ENCODE measurements around the gene SHISA7.

The SHISA7 gene

GRCh38 chr19:55443045-55443823 is at the start of gene SHISA7:
TSS of gene SHISA7 (minus strand) at chr19:55443300. CDS start at chr19:55442863, 437 bp downstream.
- in situ Hi-C loops (cut with MboI; ENCODE audit: low sequenced_read_pairs): no loop called here

- in situ Hi-C loops (cut with MboI; ENCODE audit: low sequenced_read_pairs): no loop called here
Observed at GRCh38 chr19:55492362-55492944, 49.4 kb upstream of the SHISA7 start.

DNA sequence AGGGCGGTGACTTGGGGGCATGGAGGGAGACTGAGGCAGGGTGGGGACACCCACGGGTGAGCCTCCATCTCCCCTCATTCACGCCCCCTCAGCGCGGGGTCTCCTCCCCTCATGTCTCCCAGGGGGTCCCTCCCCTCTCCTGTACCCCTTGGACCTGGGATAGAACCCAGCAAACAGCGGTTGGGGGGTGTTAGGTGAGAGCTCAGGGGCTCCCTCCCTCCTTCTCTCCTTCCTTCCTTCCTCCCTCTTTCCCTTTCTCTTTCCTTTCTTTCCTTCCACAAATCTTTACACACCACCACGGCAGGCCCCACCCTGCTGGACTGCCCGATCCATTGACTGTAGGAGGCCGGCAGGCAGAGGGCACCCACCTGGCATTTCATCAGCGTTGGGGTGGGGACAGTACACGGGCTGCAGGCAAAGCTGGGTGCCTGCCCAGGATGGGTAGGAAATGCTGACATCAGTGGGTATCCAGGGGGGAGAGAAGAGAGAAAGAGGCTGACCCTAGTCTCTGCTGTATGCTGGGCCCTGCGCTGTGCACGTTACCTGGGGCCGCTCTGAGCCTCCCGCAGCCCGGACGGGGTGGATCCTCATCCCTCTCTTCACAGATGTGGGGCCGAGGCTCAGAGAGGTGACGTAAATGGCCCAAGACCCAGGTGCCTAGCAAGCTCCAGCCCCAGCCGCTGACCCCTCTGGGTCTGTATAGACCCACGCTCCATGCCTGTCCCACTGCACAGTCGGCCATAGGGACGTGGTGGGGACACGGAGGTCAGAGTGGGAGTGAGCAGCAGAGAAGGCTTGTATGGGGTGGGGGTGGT is 48.7 kb upstream of the SHISA7 start:
- in situ Hi-C loops (cut with MboI; ENCODE audit: low sequenced_read_pairs): no loop called here

DNA sequence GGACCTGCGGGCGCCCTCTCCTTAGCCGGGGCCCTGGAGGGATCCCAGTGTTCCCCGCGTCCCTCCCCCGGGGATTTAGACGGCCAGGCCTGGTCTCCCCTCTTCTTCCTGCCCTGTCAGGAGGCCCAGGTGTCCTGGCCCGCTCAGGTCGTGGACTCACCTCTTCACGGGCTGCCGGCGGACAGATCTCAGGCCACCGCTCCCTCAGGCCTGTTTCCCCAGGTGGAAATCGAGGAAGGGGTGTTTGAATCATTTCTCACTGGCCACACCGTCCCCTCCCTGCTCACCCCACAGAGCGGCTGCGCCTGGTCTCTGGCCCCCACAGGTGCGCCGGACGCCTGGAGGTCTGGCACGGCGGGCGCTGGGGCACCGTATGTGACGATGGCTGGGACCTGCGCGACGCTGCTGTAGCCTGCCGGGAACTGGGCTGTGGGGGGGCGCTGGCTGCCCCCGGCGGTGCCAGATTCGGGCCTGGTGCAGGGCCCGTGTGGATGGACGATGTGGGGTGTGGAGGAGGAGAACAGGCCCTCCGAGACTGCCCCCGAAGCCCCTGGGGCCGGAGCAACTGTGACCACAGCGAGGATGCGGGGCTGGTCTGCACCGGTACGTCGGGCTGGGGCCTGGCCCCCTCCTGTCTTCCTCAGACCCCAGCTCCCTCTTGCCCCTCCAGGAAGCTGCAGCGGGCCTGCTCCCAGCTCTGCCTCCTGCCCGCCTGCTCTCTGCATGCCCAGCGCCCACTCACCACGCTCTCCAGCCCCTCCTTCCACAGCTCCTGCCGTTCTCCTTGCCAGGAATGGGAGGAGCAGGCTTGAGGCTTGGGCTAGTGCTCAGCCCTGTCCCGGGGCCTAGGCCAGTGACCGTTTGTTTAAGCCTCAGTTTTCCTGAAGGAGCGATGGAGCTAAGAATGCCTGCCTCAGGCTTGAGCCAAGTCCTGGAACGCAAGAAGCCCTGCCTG is 47.7 kb upstream of the SHISA7 start:
- in situ Hi-C loops (cut with MboI; ENCODE audit: low sequenced_read_pairs): no loop called here

- in situ Hi-C loops (cut with MboI; ENCODE audit: low sequenced_read_pairs): no loop called here
Observed at GRCh38 chr19:55489711-55490477, 46.8 kb upstream of the SHISA7 start.

DNA sequence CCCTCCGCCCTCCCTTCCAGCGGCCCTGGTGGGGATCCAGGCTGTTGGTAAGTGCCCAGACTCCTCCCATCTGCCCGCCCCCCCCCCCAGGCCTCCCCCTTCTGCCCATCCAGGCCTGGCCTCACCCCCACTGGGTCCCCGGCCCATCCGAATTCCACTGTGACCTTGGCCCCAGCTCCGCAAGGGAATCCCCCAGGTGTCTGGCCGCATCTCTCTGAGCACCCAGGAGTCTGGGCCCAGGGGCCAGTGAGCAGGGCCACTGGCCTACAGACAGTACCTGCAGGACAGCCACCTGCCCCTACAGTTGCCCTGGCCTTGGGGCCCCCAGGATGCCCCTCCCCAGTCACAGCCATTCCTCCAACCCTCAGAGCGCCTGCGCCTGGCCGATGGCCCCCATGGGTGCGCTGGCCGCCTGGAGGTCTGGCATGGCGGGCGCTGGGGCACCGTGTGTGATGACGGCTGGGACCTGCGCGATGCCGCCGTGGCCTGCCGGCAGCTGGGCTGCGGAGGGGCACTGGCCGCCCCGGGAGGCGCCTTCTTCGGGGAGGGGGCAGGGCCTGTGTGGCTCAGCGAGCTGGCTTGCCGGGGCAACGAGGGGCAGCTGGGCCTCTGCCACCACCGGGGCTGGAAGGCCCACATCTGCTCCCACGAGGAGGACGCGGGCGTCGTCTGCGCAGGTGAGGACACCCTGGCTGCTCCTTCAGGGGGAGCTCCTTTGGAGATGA is 46.0 kb upstream of the SHISA7 start:
- in situ Hi-C loops (cut with MboI; ENCODE audit: low sequenced_read_pairs): no loop called here

DNA sequence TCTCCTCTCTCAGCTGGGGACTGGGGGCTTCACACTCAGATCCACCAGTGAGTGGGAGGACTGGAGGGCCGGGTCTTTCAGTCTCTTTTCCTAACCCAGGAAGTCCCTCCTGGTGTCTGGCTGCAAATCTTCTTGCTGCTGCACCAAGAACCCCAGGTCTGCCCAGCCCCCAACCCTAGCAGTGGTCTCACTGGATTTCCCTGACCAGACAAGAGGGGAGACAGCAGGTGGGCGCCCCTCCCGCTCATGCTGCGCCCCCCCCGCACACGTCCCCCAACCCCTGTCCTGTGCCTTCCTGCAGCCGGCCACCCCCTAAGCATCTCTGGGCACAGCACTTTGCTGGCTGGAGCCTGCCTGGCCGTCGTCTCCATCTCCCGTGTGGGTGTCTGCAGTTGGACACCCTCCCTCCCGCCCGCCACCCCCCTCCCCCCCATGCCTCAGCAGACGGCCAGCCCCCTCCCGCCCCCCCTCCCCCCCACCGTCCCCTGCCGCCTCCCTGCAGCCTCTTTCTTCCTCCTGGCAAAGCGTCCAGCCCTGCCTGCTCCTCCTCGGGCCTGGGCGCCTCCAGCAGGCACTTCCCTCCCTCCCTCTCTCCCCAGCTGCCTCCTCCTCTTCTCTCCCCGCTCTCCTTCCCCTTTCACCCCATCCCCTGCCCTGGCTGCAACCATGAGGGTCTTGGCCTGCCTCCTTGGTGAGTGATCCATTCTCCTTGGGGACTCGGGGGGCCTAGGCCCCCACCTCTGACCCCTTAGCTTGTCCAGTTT is 45.0 kb upstream of the SHISA7 start, which contains the start of gene SSC5D:
Gene SSC5D (plus strand): TSS at position 513 of the 764 bp plus-strand sequence. CDS start 154 bp downstream, at position 667.
- in situ Hi-C loops (cut with MboI; ENCODE audit: low sequenced_read_pairs): no loop called here

DNA sequence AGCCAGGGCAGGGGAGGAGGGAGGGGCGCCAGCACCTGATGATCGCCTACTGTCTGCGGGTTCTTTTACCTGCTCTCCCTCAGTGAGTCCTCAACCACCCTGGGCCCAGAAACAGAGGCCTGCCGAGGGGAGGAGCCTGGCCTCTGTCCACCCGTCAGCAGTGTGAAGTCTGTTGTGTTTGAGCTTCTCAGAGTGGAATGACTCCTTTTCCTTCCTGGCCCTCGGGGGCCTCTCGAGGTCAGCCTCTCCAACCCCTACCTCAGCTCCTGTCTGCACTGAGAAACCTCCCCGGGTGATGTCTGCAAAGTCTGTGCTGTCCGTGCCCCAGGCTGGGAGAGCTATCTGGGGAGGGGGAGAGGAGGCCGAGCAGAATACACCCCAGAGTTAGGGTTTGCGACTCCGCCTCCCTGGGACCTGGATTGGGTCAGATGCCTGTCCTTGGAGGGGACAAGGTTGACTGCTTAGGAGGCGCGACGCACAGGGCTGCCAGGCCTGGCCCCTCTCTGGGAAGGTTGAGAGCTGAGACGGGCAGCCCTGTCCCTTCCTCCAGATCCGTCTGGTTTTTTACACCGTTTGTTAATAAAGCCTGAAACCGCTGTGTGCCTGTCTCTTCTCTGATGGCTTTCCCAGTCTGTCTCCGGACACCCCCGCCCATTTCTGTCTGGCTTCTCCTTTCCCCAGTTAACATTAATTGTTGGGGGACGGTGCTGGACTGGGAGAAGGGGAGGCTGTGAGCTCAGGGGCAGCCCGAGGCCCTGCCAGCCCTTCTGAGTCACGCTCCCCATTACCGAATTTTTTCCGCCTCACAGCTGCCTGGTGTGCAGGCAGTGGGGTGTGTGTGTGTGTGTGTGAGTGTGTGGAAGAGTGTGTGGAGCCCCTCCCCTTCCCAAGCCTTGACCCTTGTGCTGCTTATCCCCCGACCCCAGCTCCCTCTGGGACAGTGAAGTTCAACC is 44.1 kb upstream of the SHISA7 start:
- in situ Hi-C loops (cut with MboI; ENCODE audit: low sequenced_read_pairs): no loop called here

- in situ Hi-C loops (cut with MboI; ENCODE audit: low sequenced_read_pairs): no loop called here
Observed at GRCh38 chr19:55486043-55486970, 43.2 kb upstream of the SHISA7 start.

- in situ Hi-C loops (cut with MboI; ENCODE audit: low sequenced_read_pairs): no loop called here
Observed at GRCh38 chr19:55485439-55486011, 42.4 kb upstream of the SHISA7 start.

- in situ Hi-C loops (cut with MboI; ENCODE audit: low sequenced_read_pairs): no loop called here
Observed at GRCh38 chr19:55484593-55485438, 41.7 kb upstream of the SHISA7 start, which contains the start of gene NAT14. TSS of gene NAT14 (plus strand) at chr19:55485188. CDS start at chr19:55485709, 521 bp downstream.

GRCh38 chr19:55483706-55484592 is 40.8 kb upstream of the SHISA7 start:
- in situ Hi-C loops (cut with MboI; ENCODE audit: low sequenced_read_pairs): no loop called here

DNA sequence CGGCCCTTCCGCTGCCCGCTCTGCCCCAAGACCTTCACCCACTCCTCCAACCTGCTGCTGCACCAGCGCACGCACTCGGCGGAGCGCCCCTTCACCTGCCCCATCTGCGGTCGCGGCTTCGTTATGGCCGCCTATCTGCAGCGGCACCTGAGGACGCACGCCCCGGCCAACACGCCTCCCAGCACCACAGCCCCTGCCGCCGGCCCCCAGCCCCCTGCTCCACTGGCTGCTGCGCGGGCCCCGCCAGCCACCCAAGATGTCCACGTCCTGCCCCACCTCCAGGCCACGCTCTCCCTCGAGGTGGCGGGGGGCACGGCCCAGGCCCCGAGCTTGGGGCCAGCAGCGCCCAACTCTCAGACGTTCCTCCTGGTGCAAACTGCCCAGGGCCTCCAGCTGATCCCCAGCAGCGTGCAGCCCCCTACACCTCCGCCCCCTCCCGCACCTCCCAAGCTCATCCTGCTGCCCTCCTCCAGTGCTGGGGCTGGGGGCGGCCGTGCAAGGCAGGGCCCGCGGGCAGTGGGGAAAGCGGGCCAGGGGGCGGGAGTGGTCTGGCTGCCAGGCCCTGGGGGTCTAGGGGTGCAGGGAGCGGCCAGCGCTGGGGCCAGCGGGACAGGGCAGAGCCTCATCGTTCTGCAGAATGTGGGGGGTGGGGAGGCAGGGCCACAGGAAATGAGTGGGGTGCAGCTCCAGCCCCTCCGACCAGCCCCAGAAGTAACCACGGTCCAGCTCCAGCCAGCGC is 40.0 kb upstream of the SHISA7 start:
- in situ Hi-C loops (cut with MboI; ENCODE audit: low sequenced_read_pairs): no loop called here

All from HL-60/S4 treated with retinoic acid at 250 ng/mL for 4 days and 3 days (cell line).